Activated naive CD8-positive, alpha-beta T cell treated with anti-CD3 and anti-CD28 coated beads, Interleukin-2, amount 50 U/mL, for 24 hours (primary cell): ENCODE data around the gene MAPK13.
A peak's percentile ranks its signal among the peaks of the same experiment; 100 is the strongest.
"Not testable (repeated sequence)": the region's sequence is repeated elsewhere in the genome, so short reads cannot be mapped to it uniquely, and the experiment has no call there.

Experiments used
- ATAC-seq: fragments of 150-1000 bp; cut with Tn5 transposase; one replicate; pipeline ENCODE4 v1.10.0; 2021
- DNase-seq: peaks from one replicate; pipeline ENCODE4 v3.0.0; 2021
- H3K27ac Mint-ChIP-seq: one replicate; pipeline ENCODE4 v1.8.0; 2021; ENCODE audit warnings: mild to moderate bottlenecking, mixed read lengths
- H3K27me3 Mint-ChIP-seq: one replicate; pipeline ENCODE4 v1.8.0; 2021; ENCODE audit warnings: mixed read lengths
- H3K36me3 Mint-ChIP-seq: one replicate; pipeline ENCODE4 v1.8.0; 2021; ENCODE audit warnings: low read depth, mixed read lengths
- H3K4me1 Mint-ChIP-seq: one replicate; pipeline ENCODE4 v1.8.0; 2021; ENCODE audit warnings: mixed read lengths
- H3K4me3 Mint-ChIP-seq: one replicate; pipeline ENCODE4 v1.8.0; 2021; ENCODE audit warnings: mild to moderate bottlenecking, moderate library complexity, mixed read lengths
- H3K9me3 Mint-ChIP-seq: one replicate; pipeline ENCODE4 v1.8.0; 2021; ENCODE audit warnings: mixed read lengths

The MAPK13 gene

DNA sequence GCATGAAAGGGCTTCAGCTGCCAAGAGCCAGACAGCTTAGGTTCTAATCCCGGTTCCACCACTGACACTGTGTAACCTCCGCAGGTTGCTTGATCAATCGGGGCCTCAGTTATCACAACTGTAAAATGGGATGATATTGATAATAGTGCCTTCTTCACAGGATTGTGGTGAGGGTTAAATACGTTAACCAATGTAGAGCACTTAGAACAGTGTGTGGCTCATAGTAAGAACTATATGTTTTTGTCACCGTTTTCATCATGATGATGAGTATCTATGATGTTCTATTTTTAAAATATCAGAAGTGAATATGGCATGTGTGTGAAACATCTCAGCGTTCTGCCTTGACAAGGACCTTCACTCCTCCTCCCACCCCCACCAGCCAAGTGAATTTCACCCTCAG is 10.3 kb upstream of the MAPK13 start:
- Mint-ChIP-seq H3K9me3 (no peaks in the 10 kb centered on the region), H3K4me3 (peak overlapping the region; percentile 74), H3K27ac (peak overlapping the region; percentile 94), H3K36me3 (peaks cover 7% of the 10 kb centered on the region), H3K4me1 (peaks cover 91% of the 10 kb centered on the region), H3K27me3 (no peaks in the 10 kb centered on the region)
- DNase-seq (no peak), ATAC-seq (peak; percentile 2)

DNA sequence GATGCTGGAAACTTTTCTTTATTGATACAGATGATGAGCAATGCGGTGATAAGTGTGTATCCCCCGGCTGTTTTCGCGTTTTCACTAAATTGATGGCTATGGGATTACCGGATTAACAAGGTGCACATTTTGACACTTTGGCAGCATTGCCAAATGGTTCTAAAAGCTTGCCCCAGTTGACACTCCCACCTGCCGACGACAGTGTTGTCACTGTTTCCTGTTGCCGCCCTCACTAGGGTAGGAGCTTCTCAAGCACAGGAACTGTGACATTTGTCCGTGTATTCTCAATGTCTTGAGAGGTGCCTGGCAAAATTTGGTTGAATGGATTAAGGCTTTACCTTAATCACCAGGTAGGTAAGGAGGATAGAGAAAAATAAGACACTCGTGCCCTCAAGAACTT is 9.8 kb upstream of the MAPK13 start:
- H3K27ac Mint-ChIP-seq, result peak overlapping the region; percentile 94
- peak overlapping the region; percentile 74 for H3K4me3 Mint-ChIP-seq
- no peaks in the 10 kb centered on the region for H3K9me3 Mint-ChIP-seq
- ATAC-seq (peak; percentile 58), DNase-seq (peak; percentile 75)
- peaks cover 88% of the 10 kb centered on the region for H3K4me1 Mint-ChIP-seq
- no peaks in the 10 kb centered on the region for H3K27me3 Mint-ChIP-seq
- peaks cover 7% of the 10 kb centered on the region for H3K36me3 Mint-ChIP-seq

DNA sequence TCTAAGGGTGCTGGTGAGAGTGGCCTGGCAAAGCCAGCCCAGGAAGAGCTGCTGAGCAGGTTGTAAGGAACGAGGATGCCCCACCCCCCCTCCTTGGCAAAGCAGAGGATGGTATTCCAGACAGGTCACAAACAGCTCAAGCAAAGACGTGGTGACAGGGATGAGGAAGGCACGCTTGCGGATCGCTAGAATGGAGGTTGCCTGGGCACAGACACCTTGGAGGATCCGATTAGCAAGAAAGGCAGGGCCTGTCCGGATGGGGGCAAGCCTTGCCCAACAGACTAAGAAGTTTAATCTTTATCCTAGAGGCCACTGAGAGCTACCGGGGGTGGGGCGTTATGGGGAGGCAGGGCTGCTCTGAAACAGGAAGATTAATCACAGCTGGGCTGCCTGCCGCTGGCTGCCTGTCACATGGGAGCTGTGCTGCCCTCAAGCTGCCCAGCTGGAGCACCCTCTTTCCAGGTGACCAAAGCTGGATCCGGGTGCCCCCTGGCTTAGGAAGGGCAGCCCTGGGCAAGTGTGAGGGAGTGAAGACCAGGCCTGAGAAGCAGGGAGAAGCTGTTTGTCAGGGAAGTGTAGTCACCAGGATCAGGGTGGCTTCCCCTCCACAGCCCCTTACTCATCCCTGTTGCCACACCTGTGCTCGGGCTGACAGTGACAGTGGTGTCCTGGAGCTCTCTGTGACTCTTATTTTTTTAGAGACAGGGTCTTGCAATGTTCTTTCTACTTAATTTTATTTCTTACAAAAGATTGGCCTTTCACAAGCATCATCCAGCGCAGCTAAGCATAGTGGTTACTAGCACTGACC is 9.1 kb upstream of the MAPK13 start:
- Mint-ChIP-seq H3K4me3 (peak overlapping the region; percentile 74), H3K36me3 (peaks cover 5% of the 10 kb centered on the region), H3K27me3 (no peaks in the 10 kb centered on the region), H3K27ac (peak overlapping the region; percentile 94), H3K9me3 (no peaks in the 10 kb centered on the region), H3K4me1 (peaks cover 88% of the 10 kb centered on the region)
- ATAC-seq, result peak; percentile 37
- DNase-seq, result peak; percentile 67

DNA sequence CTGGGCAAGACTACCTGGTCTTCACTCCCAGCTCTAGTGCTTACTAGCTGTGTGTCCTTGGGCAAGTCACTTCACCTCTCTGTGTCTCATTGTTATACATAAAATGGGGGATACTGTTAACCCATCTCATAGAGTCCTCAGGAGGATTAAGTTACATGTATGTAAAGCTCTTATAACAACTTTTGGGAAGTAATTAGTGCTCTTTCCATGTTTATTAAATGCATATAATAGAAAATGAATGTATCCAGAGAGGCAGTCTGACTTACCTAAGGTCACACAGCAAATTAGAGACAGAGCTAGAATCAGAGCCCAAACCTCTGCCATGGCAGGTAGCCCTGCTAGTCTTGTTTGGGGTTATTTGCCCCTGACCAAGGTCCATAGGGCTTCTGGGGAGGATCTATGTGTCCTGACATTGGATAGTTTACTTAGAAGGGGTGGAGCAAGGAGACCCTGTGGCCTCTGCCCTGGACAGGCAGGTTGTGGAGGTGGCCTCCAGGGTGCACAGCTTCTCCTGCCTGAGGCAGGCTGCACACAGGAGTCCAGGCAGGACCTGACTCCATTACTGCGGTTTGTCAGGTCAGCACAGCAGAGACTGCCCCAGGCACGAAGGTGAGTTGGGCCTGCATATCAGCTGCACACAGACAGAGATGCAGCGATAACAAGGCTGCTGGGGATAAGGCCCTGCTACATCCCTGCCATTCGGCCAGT is 8.4 kb upstream of the MAPK13 start:
- H3K27ac Mint-ChIP-seq, result peak overlapping the region; percentile 94
- no peaks in the 10 kb centered on the region for H3K27me3 Mint-ChIP-seq
- peaks cover 89% of the 10 kb centered on the region for H3K4me1 Mint-ChIP-seq
- no peaks in the 10 kb centered on the region for H3K36me3 Mint-ChIP-seq
- no peaks in the 10 kb centered on the region for H3K9me3 Mint-ChIP-seq
- H3K4me3 Mint-ChIP-seq, result peak overlapping the region; percentile 37
- DNase-seq (peak; percentile 3), ATAC-seq (no peak)

DNA sequence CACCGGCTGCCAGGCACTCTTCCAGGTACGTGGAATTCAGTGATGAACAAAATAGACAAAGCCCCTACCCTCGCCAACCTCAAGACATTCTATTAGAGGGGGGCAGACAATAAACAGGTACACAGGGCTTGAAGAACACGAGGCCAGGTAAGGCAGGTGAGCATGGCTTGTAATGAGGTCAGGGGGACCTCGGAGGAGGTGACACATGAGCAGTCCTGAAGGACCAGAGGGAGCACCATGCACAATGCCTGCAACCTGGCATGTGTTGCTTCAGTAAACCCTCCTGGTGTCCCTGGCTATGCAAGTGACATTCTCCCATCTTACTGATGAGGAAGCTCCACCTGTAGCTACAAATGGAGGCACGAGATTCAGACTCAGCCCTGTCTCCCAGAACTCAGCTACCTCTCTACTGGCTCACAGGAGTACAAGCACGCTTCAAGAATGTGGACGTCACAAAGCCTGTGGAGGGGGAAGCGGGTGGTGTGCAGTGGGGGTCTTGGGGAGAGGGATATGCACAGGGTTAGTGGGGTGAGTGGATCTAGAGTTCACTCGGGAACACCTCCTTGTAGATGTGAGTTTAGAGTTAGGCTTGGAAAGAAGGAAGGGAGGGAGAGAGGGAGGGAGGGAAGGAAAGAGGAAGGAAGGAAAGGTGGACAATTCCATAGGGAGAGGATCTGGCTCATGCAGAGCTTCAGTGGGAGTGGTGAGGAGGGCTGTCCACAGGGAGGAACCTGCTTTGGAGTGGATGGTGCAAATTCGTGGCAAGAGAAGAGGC is 7.6 kb upstream of the MAPK13 start:
- Mint-ChIP-seq H3K4me3 (no peak overlapping the region), H3K36me3 (no peaks in the 10 kb centered on the region), H3K27ac (peak overlapping the region; percentile 26), H3K9me3 (no peaks in the 10 kb centered on the region), H3K27me3 (no peaks in the 10 kb centered on the region), H3K4me1 (peaks cover 89% of the 10 kb centered on the region)
- DNase-seq (no peak), ATAC-seq (no peak)

DNA sequence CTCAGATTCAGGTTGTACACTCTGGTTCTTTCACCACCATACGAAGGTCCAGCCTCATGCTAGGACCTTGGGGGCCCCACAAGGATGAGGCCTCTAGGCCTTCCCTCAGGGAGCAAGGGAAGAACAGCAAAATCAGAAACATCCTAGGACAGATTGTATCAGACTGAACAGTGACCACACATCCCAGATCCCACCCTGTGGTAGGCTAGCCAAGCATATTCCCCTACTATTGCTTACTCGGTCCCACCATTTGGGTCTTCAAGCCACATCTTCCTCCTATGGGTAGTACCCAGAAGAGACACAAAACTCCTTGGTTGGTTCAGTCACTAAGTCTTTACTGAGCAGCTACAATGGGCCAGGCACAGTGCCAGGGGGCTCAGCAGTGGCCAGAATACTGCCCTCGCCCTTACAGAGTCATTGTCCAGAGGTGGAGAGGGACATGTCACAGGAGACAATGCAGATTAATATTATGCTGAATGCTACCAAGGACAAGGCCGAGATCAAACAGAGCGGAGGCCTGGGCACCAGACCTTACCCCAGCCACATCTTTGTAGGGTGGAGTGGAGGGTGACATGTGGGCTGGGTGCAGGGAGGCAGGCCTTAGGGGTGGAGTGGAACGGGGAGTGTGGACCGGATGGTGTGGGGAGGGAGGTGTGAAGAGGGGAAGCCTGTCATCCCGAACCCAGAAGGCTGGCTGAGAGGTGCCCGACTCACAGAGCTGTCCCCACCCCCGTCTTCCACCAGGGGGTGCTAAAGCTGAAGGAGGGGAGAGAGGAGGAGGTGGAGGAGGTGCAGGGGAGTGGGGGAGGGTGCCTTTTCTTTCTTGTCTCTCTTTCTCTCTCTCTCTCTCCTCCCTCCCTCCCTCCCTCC is 6.8 kb upstream of the MAPK13 start:
- no peaks in the 10 kb centered on the region for H3K27me3 Mint-ChIP-seq
- H3K4me1 Mint-ChIP-seq, result peaks cover 89% of the 10 kb centered on the region
- peak; percentile 90 for DNase-seq
- peak overlapping the region; percentile 52 for H3K27ac Mint-ChIP-seq
- peak; percentile 84 for ATAC-seq
- no peaks in the 10 kb centered on the region for H3K36me3 Mint-ChIP-seq
- no peaks in the 10 kb centered on the region for H3K9me3 Mint-ChIP-seq
- H3K4me3 Mint-ChIP-seq, result no peak overlapping the region

DNA sequence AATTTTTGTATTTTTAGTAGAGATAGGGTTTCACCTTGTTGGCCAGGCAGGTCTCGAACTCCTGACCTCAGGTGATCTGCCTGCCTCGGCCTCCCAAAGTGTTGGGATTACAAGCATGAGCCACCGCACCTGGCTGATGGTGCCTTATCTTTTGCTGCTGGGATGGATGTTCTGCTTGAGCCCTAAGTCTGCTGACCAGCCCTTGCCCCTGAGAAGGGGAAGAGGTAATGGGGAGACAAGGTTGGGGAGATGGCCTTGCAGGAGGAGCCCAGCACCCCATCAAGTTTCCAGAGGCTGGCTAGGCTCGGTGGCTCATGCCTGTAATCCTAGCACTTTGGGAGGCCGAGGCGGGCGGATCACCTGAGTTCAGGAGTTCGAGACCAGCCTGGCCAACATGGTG is 6.0 kb upstream of the MAPK13 start:
- H3K4me3 Mint-ChIP-seq, ATAC-seq, H3K27me3 Mint-ChIP-seq, H3K36me3 Mint-ChIP-seq, H3K9me3 Mint-ChIP-seq, DNase-seq: not testable (repeated sequence)
- Mint-ChIP-seq H3K4me1 (peaks cover 89% of the 10 kb centered on the region), H3K27ac (peak overlapping the region; percentile 48)

DNA sequence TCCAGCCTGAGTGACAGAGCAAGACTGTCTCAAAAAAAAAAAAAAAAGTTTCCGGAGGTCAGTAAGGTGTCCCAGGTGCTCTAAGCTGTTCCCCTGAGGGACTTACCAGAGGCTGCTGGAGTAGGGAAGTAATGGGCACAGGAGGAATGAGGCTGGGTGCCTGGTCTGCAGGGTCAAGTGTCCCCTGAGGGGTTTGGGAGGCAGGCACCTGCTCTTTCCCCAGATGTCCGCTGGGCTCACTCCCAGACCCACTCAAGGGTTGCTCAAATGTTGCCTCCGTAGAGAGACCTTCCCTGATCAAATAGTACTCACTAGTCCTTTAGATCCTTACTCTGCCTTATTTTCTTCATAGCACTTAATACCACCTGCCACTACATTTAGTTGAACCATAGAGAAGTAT is 5.4 kb upstream of the MAPK13 start:
- no peaks in the 10 kb centered on the region for H3K9me3 Mint-ChIP-seq
- H3K4me1 Mint-ChIP-seq, result peaks cover 88% of the 10 kb centered on the region
- H3K27me3 Mint-ChIP-seq, result no peaks in the 10 kb centered on the region
- ATAC-seq (no peak), DNase-seq (no peak)
- H3K27ac Mint-ChIP-seq, result no peak overlapping the region
- no peaks in the 10 kb centered on the region for H3K36me3 Mint-ChIP-seq
- no peak overlapping the region for H3K4me3 Mint-ChIP-seq

DNA sequence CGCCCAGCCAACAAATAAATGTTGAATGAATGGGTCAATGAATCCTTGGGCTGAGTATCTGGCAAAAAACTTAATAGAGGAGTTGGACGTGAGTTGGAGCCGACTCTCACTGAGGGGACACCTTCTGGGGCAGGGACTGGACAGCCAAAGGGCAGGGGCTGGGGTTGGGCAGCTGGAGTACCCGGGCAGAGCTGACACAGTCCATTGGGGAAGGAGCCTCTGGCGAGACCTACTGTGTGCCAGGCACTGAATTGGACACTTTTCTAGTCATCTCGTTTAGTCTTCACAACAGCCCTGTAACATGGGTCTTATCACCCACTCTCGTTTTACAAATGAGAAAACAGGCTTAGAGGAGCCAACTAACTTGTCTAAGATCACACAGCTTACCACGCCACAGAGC is 4.7 kb upstream of the MAPK13 start:
- DNase-seq (no peak), ATAC-seq (no peak)
- no peak overlapping the region for H3K27ac Mint-ChIP-seq
- H3K27me3 Mint-ChIP-seq, result no peaks in the 10 kb centered on the region
- no peaks in the 10 kb centered on the region for H3K9me3 Mint-ChIP-seq
- H3K4me1 Mint-ChIP-seq, result peaks cover 83% of the 10 kb centered on the region
- no peaks in the 10 kb centered on the region for H3K36me3 Mint-ChIP-seq
- no peak overlapping the region for H3K4me3 Mint-ChIP-seq

DNA sequence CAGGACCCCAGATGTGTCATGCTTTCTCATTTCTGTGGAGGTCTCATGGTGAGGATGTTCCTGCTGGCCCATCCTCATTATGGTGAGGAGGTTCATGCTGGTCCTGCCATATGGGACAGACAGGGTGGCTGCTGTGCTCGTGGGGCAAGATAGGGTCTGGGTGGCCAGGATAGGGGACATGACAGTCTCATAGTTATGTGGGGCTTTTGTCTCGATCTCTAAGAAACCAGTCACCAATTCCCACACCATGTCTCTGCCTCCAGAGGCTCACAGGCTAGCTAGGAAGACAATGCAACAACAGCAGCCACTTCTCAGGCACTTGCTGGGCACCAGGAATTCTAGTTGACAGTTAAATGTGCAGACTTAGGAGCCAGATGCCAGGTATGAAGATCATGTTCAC is 4.2 kb upstream of the MAPK13 start:
- no peak overlapping the region for H3K4me3 Mint-ChIP-seq
- no peaks in the 10 kb centered on the region for H3K9me3 Mint-ChIP-seq
- no peak for ATAC-seq
- no peak overlapping the region for H3K27ac Mint-ChIP-seq
- H3K36me3 Mint-ChIP-seq, result no peaks in the 10 kb centered on the region
- peaks cover 79% of the 10 kb centered on the region for H3K4me1 Mint-ChIP-seq
- no peak for DNase-seq
- no peaks in the 10 kb centered on the region for H3K27me3 Mint-ChIP-seq

DNA sequence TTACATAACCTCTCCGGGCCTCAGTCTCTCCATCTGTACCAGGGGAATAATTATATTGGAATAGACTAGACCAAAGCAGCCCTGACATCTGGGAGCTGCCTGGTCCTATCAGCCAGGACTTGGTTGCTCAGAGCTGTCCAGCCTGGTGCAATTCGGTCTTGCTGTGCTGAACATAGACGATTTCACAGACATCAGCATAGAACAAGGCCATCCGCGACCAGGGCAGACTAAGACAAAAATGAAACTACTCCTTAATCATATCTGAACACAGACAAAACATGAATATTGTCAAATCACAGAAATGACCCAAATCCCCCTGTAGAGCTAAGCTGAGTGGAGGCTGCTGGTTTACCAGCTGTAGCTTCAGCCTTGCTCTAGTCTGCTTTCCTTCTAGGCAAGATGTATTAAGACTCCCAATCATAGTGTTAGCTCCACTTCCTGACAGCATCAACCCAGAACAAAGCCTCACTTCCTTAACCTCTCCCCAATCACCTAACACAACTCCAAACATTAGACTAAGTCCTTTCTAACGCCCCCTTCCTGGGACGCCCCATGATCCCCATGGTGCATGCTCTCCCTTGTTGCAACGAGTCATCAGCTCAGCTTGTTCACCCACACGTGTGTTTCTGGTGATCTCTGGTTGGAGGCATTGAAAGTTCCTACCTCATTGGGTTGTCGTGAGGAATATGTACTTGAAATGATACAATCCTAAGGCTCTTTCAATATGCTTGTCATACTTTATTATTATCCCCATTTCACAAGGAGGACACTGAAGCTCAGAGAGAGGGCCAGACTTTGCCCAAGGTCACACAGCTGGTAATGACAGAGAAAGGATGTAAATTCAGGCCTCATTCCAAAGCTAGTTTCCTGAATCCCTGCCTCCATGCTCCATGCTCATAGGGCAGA is 3.5 kb upstream of the MAPK13 start:
- H3K27ac Mint-ChIP-seq, result peak overlapping the region; percentile 26
- H3K9me3 Mint-ChIP-seq, result no peaks in the 10 kb centered on the region
- no peaks in the 10 kb centered on the region for H3K27me3 Mint-ChIP-seq
- ATAC-seq, result no peak
- DNase-seq, result no peak
- peaks cover 78% of the 10 kb centered on the region for H3K4me1 Mint-ChIP-seq
- H3K36me3 Mint-ChIP-seq, result no peaks in the 10 kb centered on the region
- H3K4me3 Mint-ChIP-seq, result peak overlapping the region; percentile 6

DNA sequence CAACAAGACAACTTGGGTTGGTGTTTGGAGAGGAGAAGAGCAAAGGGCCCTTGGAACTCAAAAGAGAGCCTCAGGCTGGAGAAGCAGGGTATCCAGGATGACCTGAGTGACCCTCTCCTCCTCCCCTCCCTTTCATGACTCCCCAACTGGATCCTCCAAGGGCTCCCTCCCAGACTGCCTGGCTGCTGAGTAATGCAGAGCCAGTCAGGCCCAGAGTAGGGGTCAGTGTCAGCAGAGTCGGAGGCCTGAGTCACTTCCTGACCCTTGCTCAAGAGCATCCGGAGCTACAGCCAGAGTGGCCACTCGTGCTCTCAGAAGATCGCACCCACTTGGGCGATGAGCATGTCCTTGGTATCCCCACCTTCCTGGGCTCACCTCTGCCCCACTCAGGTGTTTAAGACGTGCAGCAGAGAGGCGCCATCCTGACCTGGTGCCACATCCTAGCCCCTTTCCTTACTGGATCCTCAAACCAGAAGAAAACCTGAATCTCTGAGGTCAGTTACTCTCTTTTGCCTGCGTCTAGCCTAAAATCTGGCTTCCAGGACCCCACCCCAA is 2.8 kb upstream of the MAPK13 start:
- H3K4me3 Mint-ChIP-seq, result no peak overlapping the region
- ATAC-seq (no peak), DNase-seq (no peak)
- peaks cover 78% of the 10 kb centered on the region for H3K4me1 Mint-ChIP-seq
- no peaks in the 10 kb centered on the region for H3K27me3 Mint-ChIP-seq
- no peak overlapping the region for H3K27ac Mint-ChIP-seq
- peaks cover 2% of the 10 kb centered on the region for H3K36me3 Mint-ChIP-seq
- no peaks in the 10 kb centered on the region for H3K9me3 Mint-ChIP-seq

DNA sequence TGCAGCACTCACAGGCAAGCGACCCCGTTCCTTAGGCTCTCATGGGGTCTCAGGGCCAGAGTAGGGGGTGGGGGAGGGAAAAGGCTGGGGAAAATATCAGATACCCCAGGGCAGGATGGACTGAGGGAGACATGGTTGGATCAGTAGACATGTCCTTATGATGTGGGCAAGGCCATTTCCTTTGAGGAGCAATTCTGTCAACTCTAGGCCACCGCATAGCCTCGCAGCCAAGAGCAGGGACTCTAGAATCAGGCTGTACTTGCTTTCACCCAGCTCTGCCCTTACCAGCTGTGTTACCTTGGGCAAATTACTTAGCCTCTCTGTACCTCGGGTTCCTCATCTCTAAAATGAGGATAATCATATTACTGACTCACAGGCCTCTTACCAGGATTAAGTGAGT is 2.2 kb upstream of the MAPK13 start:
- peaks cover 7% of the 10 kb centered on the region for H3K36me3 Mint-ChIP-seq
- no peaks in the 10 kb centered on the region for H3K9me3 Mint-ChIP-seq
- H3K27me3 Mint-ChIP-seq, result no peaks in the 10 kb centered on the region
- no peak for ATAC-seq
- no peak for DNase-seq
- H3K4me3 Mint-ChIP-seq, result no peak overlapping the region
- peaks cover 78% of the 10 kb centered on the region for H3K4me1 Mint-ChIP-seq
- peak overlapping the region; percentile 30 for H3K27ac Mint-ChIP-seq
